IMR-90 (cell line): ENCODE measurements around the gene PSMD6. TPM values are rescaled to one million over a fixed set of nuclear protein-coding genes. Genes with fewer than 3 reads are reported as not detected.

Experiments used
- ATAC-seq: fragments of 200-7000 bp; cut with Tn5 transposase; 2 replicates; pipeline ENCODE4 v1.9.1; 2020; ENCODE audit warnings: low read depth, mild to moderate bottlenecking, moderate library complexity
- BruUV-seq: library from RNA; stranded (reverse); fragments of 400-500 nt; replicated peaks from 2 replicates; lab custom pipeline; 2021; lab: Mats Ljungman, UMichigan
- CTCF ChIA-PET: fragments of 300-600 bp; formaldehyde crosslinking; extraction: SDS; loops from one replicate; lab custom pipeline; 2021; ENCODE audit warnings: antibody characterized with exemption; lab: Yijun Ruan, JAX
- POLR2A ChIA-PET: fragments of 300-600 bp; sonication (Branson Sonifier 250); formaldehyde crosslinking; loops from one replicate; lab custom pipeline; 2022; ENCODE audit warnings: antibody characterized with exemption; ENCODE audit not compliant: unreplicated experiment; lab: Charles Lee
- DNase-seq: peaks from one replicate; pipeline ENCODE4 v3.0.0; 2013
- H2AFZ ChIP-seq: replicated peaks from 2 replicates; pipeline ENCODE3; 2013; ENCODE audit warnings: low read length, mild to moderate bottlenecking; ENCODE audit not compliant: poor library complexity
- H2AK5ac ChIP-seq: 2 replicates; pipeline ENCODE4 v1.6.1; 2013; ENCODE audit warnings: low read depth, low read length, inconsistent platforms
- H2AK9ac ChIP-seq: replicated peaks from 2 replicates; pipeline ENCODE3; 2013; ENCODE audit warnings: mild to moderate bottlenecking, low read depth, low read length, moderate library complexity; ENCODE audit not compliant: poor library complexity
- H2BK120ac ChIP-seq: 2 replicates; pipeline ENCODE4 v1.6.1; 2013; ENCODE audit warnings: low read depth, low read length, inconsistent platforms
- H2BK15ac ChIP-seq: 3 replicates; pipeline ENCODE4 v1.6.1; 2013; ENCODE audit warnings: low read depth, low read length, inconsistent platforms
- H2BK20ac ChIP-seq: 2 replicates; pipeline ENCODE4 v1.6.1; 2013; ENCODE audit warnings: low read depth, mild to moderate bottlenecking, inconsistent platforms, low read length, moderate library complexity
- H2BK5ac ChIP-seq: 2 replicates; pipeline ENCODE4 v1.6.1; 2013; ENCODE audit warnings: mild to moderate bottlenecking, low read depth, low read length, inconsistent platforms; ENCODE audit not compliant: poor library complexity, severe bottlenecking
- H3K14ac ChIP-seq: replicated peaks from 2 replicates; pipeline ENCODE4 v1.6.1; 2013; ENCODE audit warnings: low read depth, low read length, inconsistent platforms
- H3K18ac ChIP-seq: 2 replicates; pipeline ENCODE4 v1.6.1; 2013; ENCODE audit warnings: low read depth, low read length, control low read depth
- H3K23ac ChIP-seq: 2 replicates; pipeline ENCODE4 v1.6.1; 2013; ENCODE audit warnings: low read depth, low read length, inconsistent platforms
- H3K27ac ChIP-seq: 2 replicates; pipeline ENCODE4 v1.5.1; 2013; ENCODE audit warnings: mild to moderate bottlenecking, control low read depth, low read length; ENCODE audit not compliant: insufficient read depth
- H3K27me3 ChIP-seq: 2 replicates; pipeline ENCODE4 v1.6.1; 2013; ENCODE audit warnings: low read length; ENCODE audit not compliant: control insufficient read depth, insufficient read depth
- H3K36me3 ChIP-seq: 2 replicates; pipeline ENCODE4 v1.6.1; 2013; ENCODE audit warnings: low read length, mixed read lengths; ENCODE audit not compliant: control insufficient read depth, insufficient read depth
- H3K4ac ChIP-seq: 2 replicates; pipeline ENCODE4 v1.6.1; 2013; ENCODE audit warnings: low read depth, low read length, inconsistent platforms
- H3K4me1 ChIP-seq: 2 replicates; pipeline ENCODE4 v1.6.1; 2013; ENCODE audit warnings: low read length, mixed read lengths; ENCODE audit not compliant: control insufficient read depth, insufficient read depth
- H3K4me2 ChIP-seq: 2 replicates; pipeline ENCODE4 v1.6.1; 2013; ENCODE audit warnings: low read depth, mild to moderate bottlenecking, control low read depth, low read length, moderate library complexity
- H3K4me3 ChIP-seq: 2 replicates; pipeline ENCODE4 v1.5.1; 2013; ENCODE audit warnings: low read depth, mild to moderate bottlenecking, control low read depth, low read length, moderate library complexity; ENCODE audit not compliant: insufficient read depth
- H3K56ac ChIP-seq: 2 replicates; pipeline ENCODE4 v1.6.1; 2013; ENCODE audit warnings: low read length, inconsistent platforms; ENCODE audit not compliant: insufficient read depth; ENCODE audit errors: extremely low read depth
- H3K79me1 ChIP-seq, 2 experiments: 2 replicates each; pipeline ENCODE4 v1.6.1; 2013; ENCODE audit warnings: low read length in 2 of 2, inconsistent platforms in 1 of 2, low read depth in 1 of 2
- H3K9ac ChIP-seq: 2 replicates; pipeline ENCODE4 v1.6.1; 2013; ENCODE audit warnings: low read depth, low read length, control low read depth
- H3K9me1 ChIP-seq: 2 replicates; pipeline ENCODE4 v1.6.1; 2013; ENCODE audit warnings: low read length, inconsistent platforms; ENCODE audit not compliant: insufficient read depth
- H3K9me3 ChIP-seq: 2 replicates; pipeline ENCODE4 v1.6.1; 2013; ENCODE audit warnings: low read length; ENCODE audit not compliant: control insufficient read depth, insufficient read depth
- H4K20me1 ChIP-seq: 2 replicates; pipeline ENCODE4 v1.6.1; 2013; ENCODE audit warnings: low read length, inconsistent platforms; ENCODE audit not compliant: insufficient read depth
- H4K5ac ChIP-seq: 2 replicates; pipeline ENCODE4 v1.6.1; 2013; ENCODE audit warnings: mild to moderate bottlenecking, low read depth, low read length, control low read depth
- H4K8ac ChIP-seq, 2 experiments: 2 replicates each; pipeline ENCODE4 v1.6.1; 2013; ENCODE audit warnings: low read depth in 2 of 2, low read length in 2 of 2, control low read depth in 1 of 2, inconsistent platforms in 1 of 2
- H4K91ac ChIP-seq: 2 replicates; pipeline ENCODE4 v1.6.1; 2013; ENCODE audit warnings: low read depth, low read length, inconsistent platforms; ENCODE audit not compliant: insufficient read depth
- BHLHE40 ChIP-seq: fragments of 150-350 bp; IDR thresholded peaks from 2 replicates; pipeline ENCODE4 v1.6.1; 2016; ENCODE audit warnings: mild to moderate bottlenecking, low read depth, low read length
- CEBPB ChIP-seq: IDR thresholded peaks from 2 replicates; pipeline ENCODE4 v1.6.1; 2012; ENCODE audit warnings: low read depth, low read length, improper control_type of control experiment
- FOS ChIP-seq: fragments of 150-350 bp; IDR thresholded peaks from 2 replicates; pipeline ENCODE4 v1.6.1; 2016; ENCODE audit warnings: low read depth, low read length
- RAD21 ChIP-seq: IDR thresholded peaks from 2 replicates; pipeline ENCODE4 v1.6.1; 2012; ENCODE audit warnings: low read length, improper control_type of control experiment
- RCOR1 ChIP-seq: IDR thresholded peaks from 2 replicates; pipeline ENCODE4 v1.6.1; 2012; ENCODE audit warnings: mild to moderate bottlenecking, low read length, improper control_type of control experiment; ENCODE audit not compliant: insufficient replicate concordance
- WGBS, 2 experiments: methylation state at CpG; one replicate each; pipeline versions ENCODE4 v1.1.5 to v1.1.7; 2013; ENCODE audit warnings: missing lambda C conversion rate in 2 of 2; ENCODE audit not compliant: insufficient read length in 1 of 2; ENCODE audit errors: extremely low coverage in 2 of 2; 5-methylcytosine and 5-hydroxymethylcytosine counted together
- dilution Hi-C: fragments of 300-500 bp; cut with HindIII; formaldehyde crosslinking; loops from one replicate; pipeline ENCODE4 v1.14.3; 2018; ENCODE audit warnings: low sequenced_read_pairs; ENCODE audit not compliant: unreplicated experiment
- in situ Hi-C: fragments of 300-500 bp; cut with MboI; formaldehyde crosslinking; loops from 3 replicates; pipeline ENCODE4 v1.14.3; 2019; ENCODE audit warnings: low sequenced_read_pairs, inconsistent platforms, mixed read lengths
- intact Hi-C: fragments of 100-400 bp; cut with micrococcal nuclease; formaldehyde crosslinking; loops from 2 replicates; pipeline ENCODE4 v1.10.0; 2022
- polyA plus RNA-seq, 3 experiments: library from polyadenylated mRNA; depleted of rRNA; stranded (reverse); fragments of >200 nt; gene quantifications; 2 replicates each; pipeline ENCODE4 v1.2.3, GENCODE V29; 2012; ENCODE audit warnings: low replicate concordance in 1 of 3
- total RNA-seq: library from RNA; depleted of rRNA; stranded (reverse); fragments of >200 nt; gene quantifications from 2 replicates; pipeline ENCODE4 v1.2.3, GENCODE V29; 2012

PSMD6 gene
- total and polyA plus RNA-seq, 2 of the 4 experiments (the other 2 are of a cell fraction) = 86.6 to 91.8 TPM

- H2AK9ac ChIP-seq = no peak overlapping the region
- dilution Hi-C loops (loop anchor here (25.0 kb wide), 1 partner anchor 425 kb away; no protein-coding TSS in a partner anchor), intact Hi-C loops (no loop called here), in situ Hi-C loops (loop anchor here (25.0 kb wide), 1 partner anchor 175 kb away; no protein-coding TSS in a partner anchor)
- DNase-seq (no peak), ATAC-seq (no peak)
- no peak for TF ChIP-seq RCOR1
- no peak for TF ChIP-seq FOS
- TF ChIP-seq CEBPB = no peak
- TF ChIP-seq BHLHE40 = no peak
- TF ChIP-seq RAD21 = no peak
- peaks cover 3% of the 10 kb centered on the region; the same call in 1 of the 2 replicates for H3K9me1 ChIP-seq
- H3K4me2 ChIP-seq = no peak overlapping the region
- H2AFZ ChIP-seq = no peak overlapping the region
- H3K4me3 ChIP-seq = no peak overlapping the region
- H3K18ac ChIP-seq = no peak overlapping the region
- no peak overlapping the region for H2BK15ac ChIP-seq
- no peak overlapping the region for H4K91ac ChIP-seq
- H3K27ac ChIP-seq = no peak overlapping the region
- no peak overlapping the region for H3K56ac ChIP-seq
- H3K4me1 ChIP-seq = peaks cover 1% of the 10 kb centered on the region; the same call in 1 of the 2 replicates
- H4K8ac ChIP-seq = no peak overlapping the region
- H2AK5ac ChIP-seq = no peak overlapping the region
- CTCF ChIA-PET = no interaction called here
- no peak overlapping the region for H3K14ac ChIP-seq
- H3K27me3 ChIP-seq = no peaks in the 10 kb centered on the region
- H4K5ac ChIP-seq = no peak overlapping the region
- WGBS, 2 experiments = 100% methylated on average over 2 of the region's 7 CpGs; no CpG with 5 or more reads in 1 of the 2 experiments
- no peaks in the 10 kb centered on the region for H3K79me1 ChIP-seq
- H3K9ac ChIP-seq = no peak overlapping the region
- POLR2A ChIA-PET = no interaction called here
- no peak overlapping the region for H2BK120ac ChIP-seq
- no peak overlapping the region for H3K23ac ChIP-seq
- H4K20me1 ChIP-seq = no peaks in the 10 kb centered on the region
- H3K4ac ChIP-seq = no peak overlapping the region
- no peak overlapping the region for H2BK20ac ChIP-seq
- no peak overlapping the region for H2BK5ac ChIP-seq
- BruUV-seq = no TSS peak
- H3K36me3 ChIP-seq = no peaks in the 10 kb centered on the region
- H3K9me3 ChIP-seq = no peaks in the 10 kb centered on the region; the same call in 1 of the 2 replicates
These were observed 13.8 kb upstream of the PSMD6 start for GRCh38 chr3:64037084-64037483.
